NCI-H2227 (cell line): Measurements from ENCODE around the gene ANTXRL.
"Not testable (repeated sequence)": the region's sequence is repeated elsewhere in the genome, so short reads cannot be mapped to it uniquely, and the experiment has no call there.

ENCODE experiments used
- DNase-seq: peaks from one replicate; lab custom pipeline; 2025; ENCODE audit not compliant: unreplicated experiment; lab: John Stamatoyannopoulos, UW

Gene ANTXRL

DNA sequence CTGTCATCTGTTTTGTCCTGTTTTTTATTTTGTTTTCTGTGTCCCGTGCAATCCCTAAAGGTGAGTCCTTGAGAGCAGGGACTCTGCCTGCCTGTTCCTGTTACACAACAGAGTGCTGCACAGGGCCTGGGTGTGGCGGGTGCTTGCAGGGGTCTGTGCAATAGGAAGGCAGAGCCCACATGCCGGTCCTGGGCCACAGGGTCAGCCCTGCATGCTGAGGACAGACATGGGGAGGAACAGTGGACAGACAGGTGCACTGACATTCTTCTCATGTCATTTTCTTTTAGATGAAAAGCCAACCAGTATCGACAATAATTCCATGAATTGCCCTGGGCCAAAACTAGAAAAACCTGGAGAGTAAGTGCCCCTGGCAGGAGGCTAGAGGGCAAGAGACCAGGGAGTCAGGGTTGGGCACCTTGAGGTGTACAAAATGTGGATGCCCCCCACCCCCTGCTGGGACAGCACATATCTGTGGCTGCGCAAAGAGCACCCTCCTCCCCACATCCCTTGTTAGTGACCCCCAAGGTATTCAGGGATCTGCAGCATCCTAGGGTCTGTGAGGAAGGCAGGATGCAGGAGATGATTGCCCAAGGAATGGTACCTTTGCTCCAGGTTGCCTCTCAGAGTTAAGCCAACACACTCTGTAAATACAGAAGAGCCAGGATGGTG, 19.9 kb downstream of the ANTXRL start:
- no peak for DNase-seq

DNA sequence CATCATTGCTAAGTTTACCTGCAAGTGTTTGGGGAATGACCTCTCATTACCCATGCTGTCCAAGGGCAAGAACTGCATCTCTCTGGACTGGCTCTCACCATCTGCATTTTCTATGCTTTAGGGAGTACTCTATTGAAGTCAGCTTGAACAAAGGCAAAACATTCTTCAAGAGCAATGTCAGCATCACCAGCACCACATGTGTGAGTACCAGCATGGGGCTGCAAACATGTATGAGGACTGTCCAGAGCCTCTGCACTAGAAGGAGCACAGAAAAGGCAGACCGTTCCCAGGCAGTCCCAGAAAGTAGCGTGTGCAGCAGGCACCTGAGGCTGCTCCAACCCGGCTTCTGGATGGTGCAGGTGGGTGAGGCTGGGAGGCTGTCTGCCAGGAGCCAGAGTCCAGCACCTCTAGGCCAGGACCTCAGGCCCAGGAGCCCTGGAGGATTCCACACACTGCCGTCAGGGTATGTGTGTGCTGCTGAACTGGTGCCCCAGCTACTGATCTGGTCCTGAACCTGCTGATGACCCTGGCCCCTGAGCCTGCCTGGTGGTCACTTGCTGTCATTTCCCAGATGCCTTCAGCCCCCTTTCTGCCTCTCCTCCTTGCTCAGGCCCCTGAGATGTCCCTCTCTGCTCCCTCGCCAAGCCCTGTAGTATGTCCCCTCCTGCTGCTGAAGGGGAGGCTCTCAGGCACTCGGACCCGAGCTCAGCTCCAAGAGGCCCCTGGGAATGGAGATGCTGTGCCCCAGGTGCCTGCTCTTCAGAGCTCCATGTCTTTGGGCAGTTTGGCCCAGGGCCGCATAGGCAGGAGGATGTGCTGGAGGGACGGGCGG, 20.7 kb downstream of the ANTXRL start:
- no peak for DNase-seq

- DNase-seq, result no peak
Observed at GRCh38 chr10:46308113-46308415, 21.3 kb downstream of the ANTXRL start.

DNA sequence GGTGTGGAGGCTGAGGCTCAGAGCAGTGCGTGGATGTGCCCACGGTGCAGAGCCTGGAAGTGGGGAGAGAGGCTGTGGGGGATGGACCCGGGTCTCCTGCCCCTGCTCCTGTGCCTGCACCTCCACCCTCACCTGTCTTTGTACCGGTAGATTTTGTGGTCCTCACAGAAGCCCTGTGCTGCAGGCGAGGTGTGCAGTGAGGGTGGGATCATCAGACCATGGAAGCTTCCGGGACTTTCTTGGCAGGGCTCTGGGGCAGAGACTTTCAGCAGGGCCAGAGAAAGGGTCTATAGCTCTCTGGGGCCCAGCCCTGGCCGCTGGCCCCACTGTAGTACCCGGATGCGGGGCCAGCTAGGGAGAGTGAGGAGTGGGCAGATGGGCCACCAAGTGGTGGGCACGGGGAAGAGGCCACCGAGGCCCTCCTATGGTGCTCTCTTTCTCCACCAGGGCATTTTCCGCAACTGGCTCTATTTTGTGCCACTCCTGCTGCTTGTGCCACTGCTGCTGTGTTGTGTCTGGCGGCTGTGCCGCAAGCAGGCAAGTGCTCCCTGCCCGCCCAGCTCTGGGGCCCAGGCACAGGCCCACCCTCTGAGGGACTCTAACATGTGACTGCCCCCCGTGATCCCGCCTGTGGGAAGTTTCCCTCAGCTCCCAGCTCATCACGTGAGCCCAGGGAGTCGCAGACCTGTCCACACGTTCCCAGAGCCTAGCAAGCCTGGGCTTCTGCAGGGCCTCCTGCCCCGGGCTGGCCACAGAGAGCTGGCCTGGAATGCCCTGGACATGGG, 22.1 kb downstream of the ANTXRL start:
- no peak for DNase-seq

DNA sequence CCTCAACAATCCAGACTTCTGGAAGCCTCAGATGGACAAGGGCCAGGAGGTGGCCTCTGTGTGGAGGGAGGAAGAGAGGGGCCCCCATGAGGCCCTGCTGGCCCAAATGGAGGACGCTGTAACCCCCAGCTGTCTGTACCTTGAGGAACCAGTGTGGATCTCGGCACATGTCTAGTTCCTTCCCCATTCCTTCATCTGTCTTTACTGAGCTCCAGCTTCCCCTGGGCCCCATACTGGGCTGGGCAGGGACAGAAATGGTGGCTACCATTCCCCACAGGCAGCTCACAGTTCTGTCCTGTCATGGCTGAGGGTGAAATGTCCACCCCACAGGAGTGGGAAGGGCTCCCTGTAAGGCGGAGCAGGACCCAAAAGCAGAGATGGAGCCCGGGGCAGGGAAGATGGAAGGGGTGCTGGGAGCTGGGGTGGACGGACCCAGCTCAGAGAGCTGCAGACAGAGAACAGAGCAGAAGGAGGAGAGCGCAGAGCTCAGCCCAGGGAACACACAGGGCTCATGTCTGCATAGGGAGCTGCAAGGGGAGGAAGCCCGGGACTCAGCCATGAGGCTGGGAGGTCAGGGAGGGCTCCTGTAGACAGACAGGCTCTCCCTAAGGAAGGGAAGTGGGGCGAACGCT, 22.8 kb downstream of the ANTXRL start:
- no peak for DNase-seq

DNA sequence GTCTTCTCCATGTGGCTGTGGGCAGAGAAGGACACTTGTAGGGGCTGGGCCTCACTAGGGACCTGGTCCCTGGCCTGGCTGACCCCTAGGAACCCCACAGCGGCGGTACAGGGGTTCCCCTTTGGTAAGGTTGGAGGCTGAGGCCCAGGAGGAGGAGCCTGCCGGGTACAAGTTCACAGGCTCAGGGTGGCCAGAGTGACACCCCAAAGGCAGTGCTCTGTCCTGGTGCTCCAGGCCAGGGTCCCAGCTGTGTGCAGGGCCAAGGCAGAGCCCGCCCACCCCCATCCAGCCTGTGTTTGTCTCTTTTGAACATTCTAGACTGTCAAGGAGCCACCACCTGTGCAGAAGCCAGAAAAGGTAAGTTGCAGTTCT, 23.3 kb downstream of the ANTXRL start:
- no peak for DNase-seq

DNA sequence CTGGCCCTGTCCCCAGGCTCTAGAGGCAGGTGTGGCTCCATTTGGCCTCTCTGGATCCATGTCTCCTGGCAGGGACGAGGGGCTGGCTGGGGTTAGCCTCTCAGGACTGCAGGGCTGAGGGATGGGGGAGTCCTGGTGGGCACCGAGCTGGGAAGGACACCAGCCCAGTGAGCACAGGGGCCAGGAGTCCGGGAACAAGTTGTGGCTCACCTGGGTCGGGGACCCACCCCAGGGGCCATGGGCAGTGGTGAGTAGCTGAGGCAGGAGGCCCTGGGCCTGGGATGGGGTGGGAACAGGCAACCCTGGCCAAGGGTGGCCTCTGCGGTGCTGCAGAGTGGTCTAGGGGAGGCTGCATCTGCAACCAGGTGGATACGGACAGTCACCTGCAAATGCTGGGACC, 24.1 kb downstream of the ANTXRL start:
- DNase-seq, result no peak

DNA sequence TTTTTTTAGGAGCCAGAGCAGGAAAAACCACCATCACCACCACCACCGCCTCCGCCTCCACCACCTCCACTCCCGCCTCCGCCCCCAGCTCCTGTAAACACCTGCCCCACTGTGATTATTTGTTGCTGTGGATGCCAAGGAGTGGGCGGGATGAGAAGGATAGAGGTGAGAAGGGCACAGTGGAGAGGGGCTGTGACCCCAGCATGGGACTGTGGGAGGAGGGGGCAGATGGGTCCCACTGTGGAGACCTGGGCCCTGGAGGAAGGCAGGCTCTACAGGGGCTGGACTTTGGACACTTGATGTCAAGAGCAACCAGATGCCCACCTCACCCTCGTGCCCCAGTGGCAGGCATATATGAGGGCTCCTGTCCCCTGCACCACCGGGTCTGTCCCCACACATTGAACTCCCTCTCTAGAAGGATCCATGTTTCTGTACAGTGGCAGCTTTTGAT, 24.7 kb downstream of the ANTXRL start:
- no peak for DNase-seq

- DNase-seq, result not testable (repeated sequence)
Observed at GRCh38 chr10:46311961-46312431, 25.2 kb downstream of the ANTXRL start.

- DNase-seq, result no peak
Observed at GRCh38 chr10:46312953-46313352, 26.2 kb downstream of the ANTXRL start.

- no peak for DNase-seq
Observed at GRCh38 chr10:46314071-46314470, 27.3 kb downstream of the ANTXRL start.

GRCh38 chr10:46315071-46315860, 28.5 kb downstream of the ANTXRL start:
- DNase-seq, result not testable (repeated sequence)

DNA sequence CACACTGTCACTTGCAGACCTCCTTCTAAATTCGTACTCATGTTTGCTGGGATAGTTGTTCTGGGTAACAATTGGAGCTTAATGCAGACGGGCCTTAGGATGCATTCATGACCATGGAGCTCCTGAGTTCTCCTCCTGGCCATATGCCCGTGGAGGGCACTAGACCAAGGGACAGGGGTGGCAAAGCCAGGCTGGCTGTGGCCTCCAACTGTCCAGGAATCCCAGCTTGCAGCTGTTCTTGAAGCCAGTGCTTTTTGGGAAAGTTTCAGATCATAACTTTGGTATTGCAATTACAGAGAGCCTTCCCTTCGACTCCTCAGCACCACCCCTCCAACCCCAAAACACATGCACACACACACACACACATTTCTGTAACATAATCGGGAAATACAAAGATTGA, 30.6 kb downstream of the ANTXRL start:
- DNase-seq, result no peak

DNA sequence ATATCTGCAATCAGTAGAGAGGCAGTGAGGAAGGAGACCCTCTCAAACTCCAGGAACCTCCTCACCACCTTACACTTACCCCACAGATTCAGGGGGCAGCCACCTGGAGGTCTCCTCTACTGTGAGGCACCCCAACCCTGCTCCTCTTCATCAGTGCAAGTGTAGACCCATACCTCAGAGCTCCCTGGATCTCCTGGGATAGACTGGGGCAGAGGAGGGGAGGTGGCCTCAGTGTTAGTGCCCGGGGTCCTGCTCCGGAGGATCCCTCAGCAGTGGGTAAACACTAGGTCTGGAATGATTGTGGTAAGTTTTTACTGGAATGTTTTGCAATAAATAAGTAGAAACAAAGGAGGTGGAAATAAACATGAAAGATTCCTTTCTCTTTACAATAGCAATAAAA, 31.1 kb downstream of the ANTXRL start:
- DNase-seq, result no peak

GRCh38 chr10:46318799-46319198, 32.0 kb downstream of the ANTXRL start:
- no peak for DNase-seq

DNA sequence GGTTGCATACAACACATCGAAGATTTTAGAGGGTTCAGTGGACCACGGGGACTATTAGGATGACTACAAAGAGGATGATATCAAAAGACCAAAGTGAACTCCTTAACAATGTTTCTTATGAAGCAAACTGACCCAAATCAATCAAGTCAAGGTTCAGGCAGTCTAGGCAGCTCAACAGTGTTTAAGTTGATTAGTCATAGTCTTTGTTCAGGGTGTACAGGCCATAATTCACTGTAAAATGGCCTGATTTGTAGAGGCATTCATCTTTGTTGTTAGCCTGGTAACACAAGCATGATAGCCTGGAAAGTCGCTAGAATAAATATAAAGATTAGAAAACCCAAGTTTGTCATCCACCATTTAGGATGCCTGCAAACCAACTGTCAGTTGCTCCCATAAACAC, 32.6 kb downstream of the ANTXRL start:
- DNase-seq, result no peak

DNA sequence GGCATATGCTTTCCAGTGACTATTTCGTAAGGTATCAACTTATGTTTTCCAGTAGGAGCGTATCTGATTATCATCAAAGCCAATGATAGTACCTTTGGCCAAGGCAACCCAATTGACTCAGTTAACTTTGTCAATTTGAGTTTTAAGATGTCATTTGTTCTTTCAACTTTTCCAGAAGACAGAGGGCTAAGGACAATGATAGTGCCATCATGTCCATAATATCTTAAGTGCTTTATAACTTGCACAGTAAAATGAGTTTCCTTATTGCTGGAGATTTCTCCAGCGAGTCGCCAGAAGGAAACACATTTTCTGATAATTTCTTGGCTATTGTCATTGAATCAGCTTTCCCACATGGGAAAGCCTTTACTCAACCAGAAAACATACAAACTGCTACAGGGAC, 35.0 kb downstream of the ANTXRL start:
- DNase-seq, result no peak

- DNase-seq, result no peak
Observed at GRCh38 chr10:46323176-46323575, 36.4 kb downstream of the ANTXRL start.

- no peak for DNase-seq
Observed at GRCh38 chr10:46325021-46325420, 38.2 kb downstream of the ANTXRL start.

GRCh38 chr10:46326066-46326465, 39.3 kb downstream of the ANTXRL start:
- DNase-seq, result no peak

DNA sequence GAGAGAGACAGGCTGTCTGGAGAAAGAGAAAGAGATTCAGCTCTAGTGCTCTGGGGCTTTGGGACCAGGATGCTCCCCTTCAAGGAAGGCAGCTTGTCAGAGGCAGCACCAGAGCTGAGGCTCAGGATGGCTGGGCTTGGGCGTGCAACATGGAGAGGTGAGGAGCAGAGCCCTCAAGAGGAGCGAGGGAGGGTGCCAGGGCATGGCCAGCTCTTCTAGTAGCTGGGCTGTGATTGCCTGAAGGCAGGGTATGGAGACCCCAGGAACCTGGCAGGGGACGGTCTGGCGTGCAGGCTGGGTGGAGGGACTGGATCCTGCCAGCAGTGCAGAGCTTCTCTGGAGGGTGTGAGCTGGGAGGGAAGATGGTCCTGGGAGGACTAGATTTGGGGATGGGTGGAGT, 40.2 kb downstream of the ANTXRL start:
- no peak for DNase-seq
